HL-60 (cell line): ENCODE data around the gene SNTB2.

Experiments used
- DNase-seq, 2 experiments: peaks; one replicate each; pipeline ENCODE4 v3.0.0-alpha.2; 2010 to 2020; ENCODE audit warnings: low read depth in 1 of 2, low spot score in 1 of 2
- H3K27ac ChIP-seq: fragments of 250-450 bp; sonication (Bioruptor Pico); replicated peaks from 2 replicates; pipeline ENCODE4 v1.5.1; 2020; ENCODE audit warnings: mild to moderate bottlenecking, moderate library complexity
- H3K27me3 ChIP-seq: fragments of 250-450 bp; sonication (Bioruptor Pico); 2 replicates; pipeline ENCODE4 v1.5.1; 2021; ENCODE audit warnings: mild to moderate bottlenecking, moderate library complexity; ENCODE audit not compliant: insufficient read depth, poor library complexity, severe bottlenecking
- H3K4me3 ChIP-seq: replicated peaks from 2 replicates; pipeline ENCODE4 v1.5.1; 2011; ENCODE audit warnings: mild to moderate bottlenecking, control low read depth, low read length; ENCODE audit not compliant: insufficient read depth
- GABPA ChIP-seq: IDR thresholded peaks from 2 replicates; pipeline ENCODE4 v1.6.1; 2012; ENCODE audit warnings: low read depth
- POLR2AphosphoS5 ChIP-seq: IDR thresholded peaks from 2 replicates; pipeline ENCODE4 v1.6.1; 2012; ENCODE audit warnings: low read depth
- SPI1 ChIP-seq: IDR thresholded peaks from 2 replicates; pipeline ENCODE4 v1.6.1; 2012; ENCODE audit warnings: low read depth, mild to moderate bottlenecking, borderline replicate concordance
- TF ChIP-seq, protein P1 (sequence below): IDR thresholded peaks from one replicate; pipeline ENCODE4 v1.5.1; 2011; ENCODE audit warnings: low read length, control low read depth, inconsistent platforms; ENCODE audit not compliant: insufficient read depth
- TF ChIP-seq, protein P2 (sequence below): IDR thresholded peaks from 2 replicates; pipeline ENCODE4 v1.6.1; 2012; ENCODE audit warnings: low read depth; ENCODE audit not compliant: insufficient replicate concordance

SNTB2 gene

DNA sequence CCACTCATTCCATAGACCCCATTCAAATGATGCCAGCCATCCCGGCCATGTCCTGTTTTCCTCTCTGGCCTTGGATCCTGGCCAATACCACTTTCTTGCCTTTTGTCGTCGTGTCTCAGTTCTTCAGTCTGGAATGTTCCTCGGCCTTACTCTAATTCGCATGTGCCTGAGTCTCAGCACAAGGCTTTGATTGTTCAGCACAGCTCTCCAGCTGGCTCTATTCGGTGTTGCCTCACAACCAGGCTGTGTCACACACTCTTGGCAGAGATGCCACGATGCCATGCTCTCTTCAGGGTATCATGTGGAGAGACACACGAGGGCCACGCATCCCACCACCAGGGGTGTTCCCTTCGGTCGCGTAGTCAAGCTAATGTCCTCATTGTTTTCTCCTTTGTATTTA, 122.4 kb downstream of the SNTB2 start:
- DNase-seq = no peak
- Histone ChIP-seq H3K27ac (no peak overlapping the region), H3K4me3 (no peak overlapping the region), H3K27me3 (no peaks in the 10 kb centered on the region)
- TF ChIP-seq SPI1 (no peak), GABPA (no peak), POLR2AphosphoS5 (no peak)
- TF ChIP-seq, protein P1, sequence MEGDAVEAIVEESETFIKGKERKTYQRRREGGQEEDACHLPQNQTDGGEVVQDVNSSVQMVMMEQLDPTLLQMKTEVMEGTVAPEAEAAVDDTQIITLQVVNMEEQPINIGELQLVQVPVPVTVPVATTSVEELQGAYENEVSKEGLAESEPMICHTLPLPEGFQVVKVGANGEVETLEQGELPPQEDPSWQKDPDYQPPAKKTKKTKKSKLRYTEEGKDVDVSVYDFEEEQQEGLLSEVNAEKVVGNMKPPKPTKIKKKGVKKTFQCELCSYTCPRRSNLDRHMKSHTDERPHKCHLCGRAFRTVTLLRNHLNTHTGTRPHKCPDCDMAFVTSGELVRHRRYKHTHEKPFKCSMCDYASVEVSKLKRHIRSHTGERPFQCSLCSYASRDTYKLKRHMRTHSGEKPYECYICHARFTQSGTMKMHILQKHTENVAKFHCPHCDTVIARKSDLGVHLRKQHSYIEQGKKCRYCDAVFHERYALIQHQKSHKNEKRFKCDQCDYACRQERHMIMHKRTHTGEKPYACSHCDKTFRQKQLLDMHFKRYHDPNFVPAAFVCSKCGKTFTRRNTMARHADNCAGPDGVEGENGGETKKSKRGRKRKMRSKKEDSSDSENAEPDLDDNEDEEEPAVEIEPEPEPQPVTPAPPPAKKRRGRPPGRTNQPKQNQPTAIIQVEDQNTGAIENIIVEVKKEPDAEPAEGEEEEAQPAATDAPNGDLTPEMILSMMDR = no peak
- TF ChIP-seq, protein P2, sequence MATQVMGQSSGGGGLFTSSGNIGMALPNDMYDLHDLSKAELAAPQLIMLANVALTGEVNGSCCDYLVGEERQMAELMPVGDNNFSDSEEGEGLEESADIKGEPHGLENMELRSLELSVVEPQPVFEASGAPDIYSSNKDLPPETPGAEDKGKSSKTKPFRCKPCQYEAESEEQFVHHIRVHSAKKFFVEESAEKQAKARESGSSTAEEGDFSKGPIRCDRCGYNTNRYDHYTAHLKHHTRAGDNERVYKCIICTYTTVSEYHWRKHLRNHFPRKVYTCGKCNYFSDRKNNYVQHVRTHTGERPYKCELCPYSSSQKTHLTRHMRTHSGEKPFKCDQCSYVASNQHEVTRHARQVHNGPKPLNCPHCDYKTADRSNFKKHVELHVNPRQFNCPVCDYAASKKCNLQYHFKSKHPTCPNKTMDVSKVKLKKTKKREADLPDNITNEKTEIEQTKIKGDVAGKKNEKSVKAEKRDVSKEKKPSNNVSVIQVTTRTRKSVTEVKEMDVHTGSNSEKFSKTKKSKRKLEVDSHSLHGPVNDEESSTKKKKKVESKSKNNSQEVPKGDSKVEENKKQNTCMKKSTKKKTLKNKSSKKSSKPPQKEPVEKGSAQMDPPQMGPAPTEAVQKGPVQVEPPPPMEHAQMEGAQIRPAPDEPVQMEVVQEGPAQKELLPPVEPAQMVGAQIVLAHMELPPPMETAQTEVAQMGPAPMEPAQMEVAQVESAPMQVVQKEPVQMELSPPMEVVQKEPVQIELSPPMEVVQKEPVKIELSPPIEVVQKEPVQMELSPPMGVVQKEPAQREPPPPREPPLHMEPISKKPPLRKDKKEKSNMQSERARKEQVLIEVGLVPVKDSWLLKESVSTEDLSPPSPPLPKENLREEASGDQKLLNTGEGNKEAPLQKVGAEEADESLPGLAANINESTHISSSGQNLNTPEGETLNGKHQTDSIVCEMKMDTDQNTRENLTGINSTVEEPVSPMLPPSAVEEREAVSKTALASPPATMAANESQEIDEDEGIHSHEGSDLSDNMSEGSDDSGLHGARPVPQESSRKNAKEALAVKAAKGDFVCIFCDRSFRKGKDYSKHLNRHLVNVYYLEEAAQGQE = no peak

GRCh38 chr16:69310653-69311532, 123.9 kb downstream of the SNTB2 start, which contains the start of gene VPS4A:
VPS4A (plus strand) TSS chr16:69311350; CDS start chr16:69311512, 162 bp downstream.
- Histone ChIP-seq H3K27me3 (no peaks in the 10 kb centered on the region), H3K4me3 (peak within 1 kb of the TSS; percentile 91), H3K27ac (peak within 1 kb of the TSS; percentile 72)
- peak; percentile 91 to 96 for DNase-seq
- TF ChIP-seq GABPA = no peak
- TF ChIP-seq, protein P1 = peak; percentile 88

GRCh38 chr16:69311533-69312387, 124.8 kb downstream of the SNTB2 start:
- Histone ChIP-seq H3K27ac (peak overlapping the region; percentile 56), H3K27me3 (no peaks in the 10 kb centered on the region), H3K4me3 (peak overlapping the region; percentile 91)
- peak in 1 of 2 experiments; percentile 35 for DNase-seq
- TF ChIP-seq POLR2AphosphoS5 = no peak
- TF ChIP-seq, protein P1 = no peak
- no peak for TF ChIP-seq GABPA
- TF ChIP-seq SPI1 = peak; percentile 38; the same call in 1 of the 2 replicates
- TF ChIP-seq, protein P2 = no peak
